HG03342 (cell line): ENCODE data around the gene ZFAND3.
"Not testable (repeated sequence)": the region's sequence is repeated elsewhere in the genome, so short reads cannot be mapped to it uniquely, and the experiment has no call there.

ENCODE experiments used
- ATAC-seq: cut with Tn5 transposase; IDR thresholded peaks from one replicate; pipeline ENCODE4 v1.9.1; 2021; ENCODE audit warnings: mild to moderate bottlenecking, moderate library complexity; ENCODE audit not compliant: unreplicated experiment

ZFAND3 gene

DNA sequence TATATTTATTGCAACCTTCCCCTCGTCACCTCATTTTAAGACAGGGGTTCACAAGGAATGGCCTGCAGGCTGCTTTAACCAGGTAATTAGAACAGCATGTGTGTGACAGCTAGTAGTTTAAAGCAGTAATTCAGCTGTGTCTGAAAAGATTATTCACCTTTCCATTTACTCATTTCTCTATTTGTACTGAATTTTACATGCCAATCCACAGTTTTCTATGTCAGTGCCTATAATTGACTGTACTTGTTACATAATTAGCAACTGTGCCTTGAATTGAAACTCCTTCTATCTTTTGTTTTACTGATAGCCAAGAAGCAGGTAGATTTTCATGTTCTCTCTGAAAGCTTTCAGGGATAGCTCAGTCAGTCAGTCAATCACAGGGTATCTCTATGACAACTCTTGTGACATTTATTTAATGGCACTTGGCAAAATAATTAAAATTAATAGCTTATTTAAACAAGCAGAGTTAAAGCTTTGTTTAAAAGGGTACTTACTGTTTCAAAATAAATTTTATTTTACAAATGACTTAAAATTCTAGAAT lies 214.0 kb downstream of the ZFAND3 start:
- ATAC-seq, result no peak

DNA sequence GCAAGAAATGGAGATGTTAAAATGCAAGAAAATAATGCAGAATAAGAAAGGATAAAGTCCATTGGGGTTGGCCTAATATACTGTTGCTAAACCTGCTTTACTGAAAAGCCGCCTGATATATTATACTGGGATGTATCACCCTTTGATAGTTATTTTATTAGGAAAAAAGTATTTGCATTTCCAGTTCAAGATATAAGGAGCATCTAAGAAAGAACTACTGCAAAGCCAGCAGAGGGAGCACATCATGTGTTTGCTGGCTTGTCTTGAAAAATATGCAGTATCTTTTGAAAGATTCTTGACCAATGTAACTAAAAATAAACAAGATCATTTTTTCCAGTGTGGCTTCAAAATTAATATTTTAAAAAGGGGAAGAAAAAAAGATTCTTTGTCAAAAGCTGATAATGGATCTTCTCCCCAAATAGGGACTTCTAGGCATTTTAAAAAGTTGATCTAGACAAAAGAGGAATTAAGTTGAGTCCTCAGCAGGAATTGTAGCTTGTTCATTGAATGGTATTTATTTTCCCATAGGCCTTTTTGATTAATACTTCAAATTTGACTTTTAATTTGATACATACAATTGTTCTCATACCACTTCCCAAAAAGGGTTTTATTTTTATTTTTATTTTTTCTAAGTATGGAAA lies 214.9 kb downstream of the ZFAND3 start:
- no peak for ATAC-seq

GRCh38 chr6:38035478-38035877 lies 216.0 kb downstream of the ZFAND3 start:
- no peak for ATAC-seq

DNA sequence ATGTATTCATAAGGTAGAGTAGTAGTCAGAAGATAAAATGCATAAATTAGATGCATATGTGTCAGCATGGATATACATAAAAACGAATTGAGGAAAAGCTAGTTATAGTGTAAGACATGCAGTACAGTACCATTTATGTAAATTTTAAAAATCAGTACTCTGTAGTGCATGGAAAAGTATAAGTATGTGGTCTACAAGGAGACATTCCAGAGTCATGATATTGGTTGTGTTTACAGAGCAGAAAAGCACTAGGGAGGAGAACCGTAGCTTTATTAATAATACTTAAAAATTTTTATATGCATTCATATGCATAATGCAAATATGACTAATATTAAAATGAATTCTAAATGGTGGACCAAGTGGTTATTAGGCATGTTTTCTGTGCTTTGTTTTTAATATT lies 220.0 kb downstream of the ZFAND3 start:
- no peak for ATAC-seq

GRCh38 chr6:38040254-38040653 lies 220.7 kb downstream of the ZFAND3 start:
- no peak for ATAC-seq

DNA sequence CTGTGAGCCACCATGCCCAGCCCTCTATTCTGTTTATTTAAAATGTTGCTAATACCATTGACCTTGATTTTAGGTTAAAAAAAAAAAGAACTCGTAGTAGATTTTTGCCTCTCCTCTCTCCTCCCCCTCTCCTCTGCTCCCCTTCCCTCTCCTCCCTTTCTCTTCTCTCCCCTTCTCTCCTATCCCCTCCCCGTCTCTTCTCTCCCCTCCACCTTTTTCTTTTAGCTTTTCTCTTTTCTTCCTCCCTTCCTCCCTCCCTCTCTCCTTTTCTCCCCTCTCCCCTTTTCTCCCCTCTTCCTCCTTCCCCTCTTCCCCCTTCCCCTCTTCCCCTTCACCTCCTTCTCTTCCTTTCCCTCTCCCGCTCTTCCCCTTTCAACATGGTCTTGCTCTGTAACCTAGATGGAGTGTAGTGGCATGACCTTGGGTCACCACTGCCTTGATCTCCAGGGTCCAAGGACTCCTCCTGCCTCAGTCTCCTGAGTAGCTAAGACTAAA lies 223.8 kb downstream of the ZFAND3 start:
- no peak for ATAC-seq

- no peak for ATAC-seq
Observed at GRCh38 chr6:38045701-38046305, 226.3 kb downstream of the ZFAND3 start.

GRCh38 chr6:38047562-38047961 lies 228.0 kb downstream of the ZFAND3 start:
- no peak for ATAC-seq

DNA sequence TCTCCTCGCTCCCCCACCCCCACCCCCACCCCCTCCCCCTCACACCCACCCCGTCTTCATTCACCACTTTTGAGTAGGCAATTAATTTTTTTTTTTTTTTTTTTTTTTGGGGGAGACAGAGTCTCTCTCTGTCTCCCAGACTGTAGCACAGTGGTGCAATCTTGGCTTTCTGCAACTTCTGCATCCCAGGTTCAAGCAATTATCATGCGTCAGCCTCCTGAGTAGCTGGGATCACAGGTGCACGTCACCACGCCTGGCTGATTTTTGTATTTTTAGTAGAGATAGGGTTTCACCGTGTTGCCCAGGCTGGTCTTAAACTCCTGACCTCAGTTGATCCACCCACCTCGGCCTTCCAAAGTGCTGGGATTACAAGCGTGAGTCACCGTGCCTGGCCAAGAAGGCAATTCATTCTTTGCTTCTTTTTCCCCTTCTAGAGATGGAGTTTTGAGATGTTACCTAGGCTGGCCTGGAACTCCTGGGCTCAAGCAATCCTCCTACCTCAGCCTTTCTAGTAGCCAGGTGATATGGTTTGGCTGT lies 230.4 kb downstream of the ZFAND3 start:
- ATAC-seq, result not testable (repeated sequence)

DNA sequence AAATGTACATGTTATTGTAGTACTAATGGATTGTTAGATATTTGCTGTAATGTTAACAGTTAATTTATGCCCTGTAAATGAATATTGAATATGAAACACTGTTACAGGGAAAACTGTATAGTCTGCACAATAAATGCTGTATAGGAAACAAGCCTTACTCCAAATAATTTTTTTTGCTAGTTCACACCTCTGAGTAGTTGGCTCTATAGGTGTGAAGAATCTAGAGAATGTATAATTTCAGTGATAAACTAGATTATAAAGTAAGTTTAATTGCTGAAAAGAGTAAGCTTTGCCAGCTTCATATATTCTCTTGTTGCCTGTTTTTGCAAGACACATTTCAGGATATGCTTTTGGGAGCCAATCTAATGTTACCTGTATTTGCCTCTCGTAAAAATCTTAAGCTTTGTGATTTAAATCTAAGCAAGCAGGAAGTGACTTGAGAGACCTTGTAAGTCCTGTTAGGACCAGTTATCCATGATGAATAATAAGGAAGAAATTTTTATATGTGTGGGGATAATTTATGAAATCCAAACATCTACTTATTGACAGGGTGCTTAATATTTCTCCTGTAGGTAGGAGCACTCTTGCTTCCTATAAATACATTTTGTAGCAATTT lies 232.4 kb downstream of the ZFAND3 start:
- no peak for ATAC-seq

- ATAC-seq, result no peak
Observed at GRCh38 chr6:38054527-38055202, 235.1 kb downstream of the ZFAND3 start.

DNA sequence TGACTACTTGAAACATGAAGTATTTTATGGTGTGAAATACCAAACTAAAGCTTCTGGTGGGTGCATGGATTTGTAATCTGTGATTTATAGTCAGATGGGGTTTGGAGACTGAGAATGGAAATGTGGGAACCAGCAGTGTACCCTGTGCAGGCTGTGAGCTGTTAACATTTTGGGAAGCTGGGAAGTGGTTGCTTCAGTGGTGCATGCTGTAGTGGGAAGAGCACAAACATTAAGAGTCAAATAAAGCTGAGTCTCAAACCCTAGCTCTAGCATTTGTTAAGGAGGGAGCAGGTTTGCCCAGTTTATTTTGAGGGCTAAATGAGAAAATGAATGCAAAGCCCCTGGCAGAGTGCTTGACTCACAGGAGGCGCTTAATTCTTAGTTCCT lies 235.7 kb downstream of the ZFAND3 start:
- no peak for ATAC-seq

GRCh38 chr6:38056361-38056760 lies 236.8 kb downstream of the ZFAND3 start:
- ATAC-seq, result no peak

- ATAC-seq, result peak; percentile 72
Observed at GRCh38 chr6:38057994-38058393, 238.5 kb downstream of the ZFAND3 start.

GRCh38 chr6:38062066-38062465 lies 242.5 kb downstream of the ZFAND3 start:
- no peak for ATAC-seq

- no peak for ATAC-seq
Observed at GRCh38 chr6:38063973-38064372, 244.4 kb downstream of the ZFAND3 start.

DNA sequence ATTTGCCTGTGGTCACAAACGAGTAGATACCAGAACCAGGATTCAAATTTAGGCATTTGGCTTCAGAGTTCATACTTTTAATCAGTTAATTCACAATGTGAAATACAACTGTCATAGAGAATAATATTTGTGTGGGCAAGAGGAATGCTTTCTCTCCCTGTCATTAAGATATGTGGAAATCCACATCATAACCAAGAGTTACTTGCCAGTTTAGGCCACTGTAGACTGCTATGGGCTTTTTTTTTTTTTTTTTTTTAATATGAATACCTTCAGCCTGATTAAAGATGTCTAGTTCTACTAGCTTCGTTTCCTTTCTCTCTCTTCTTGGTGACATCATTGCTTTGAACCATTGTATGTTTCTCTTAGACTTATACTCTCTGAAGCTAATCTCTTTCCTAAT lies 244.9 kb downstream of the ZFAND3 start:
- ATAC-seq, result no peak

GRCh38 chr6:38065734-38066305 lies 246.3 kb downstream of the ZFAND3 start:
- no peak for ATAC-seq

DNA sequence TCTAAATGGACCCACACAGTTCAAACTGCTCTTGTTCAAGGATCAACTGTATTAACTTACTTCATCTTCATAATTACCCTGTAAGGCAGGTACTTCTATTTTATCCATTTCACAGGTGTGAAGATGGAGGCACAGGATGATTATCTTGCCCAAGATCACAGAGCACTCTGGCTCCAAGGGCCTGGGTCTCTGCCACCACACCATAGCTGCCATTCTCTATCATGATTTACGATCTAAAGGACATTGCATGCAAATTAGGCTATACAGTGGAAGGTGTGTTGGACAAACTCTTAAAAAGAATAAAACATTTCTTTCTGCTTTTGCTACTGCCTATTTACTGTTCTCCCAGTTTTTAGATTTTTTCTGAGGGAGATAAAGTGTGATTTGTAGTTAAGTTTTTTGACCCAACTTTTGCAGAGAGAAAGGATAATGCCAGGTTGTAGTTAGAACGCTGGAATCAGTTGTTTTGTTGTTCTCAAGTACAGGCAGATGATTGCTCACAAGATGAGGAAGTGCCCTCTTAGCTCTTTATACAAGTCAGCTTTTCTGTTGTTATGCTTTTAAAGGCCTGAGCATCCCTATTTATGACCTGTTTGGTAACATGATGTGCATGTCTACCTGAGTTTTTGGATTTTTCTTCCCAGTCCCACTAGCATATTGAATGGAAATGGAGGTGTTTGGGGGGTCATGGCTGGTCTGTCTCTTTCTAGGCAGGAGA lies 247.9 kb downstream of the ZFAND3 start:
- no peak for ATAC-seq
